Stimulated activated naive CD4-positive, alpha-beta T cell treated with Interleukin-2 at 50 U/mL for 16 hours (primary cell): ENCODE measurements around the gene ALKBH6.

Source experiments
- DNase-seq: peaks from one replicate; lab custom pipeline; 2025; lab: John Stamatoyannopoulos, UW

ALKBH6 gene

GRCh38 chr19:36030264-36031148, 16.5 kb upstream of the ALKBH6 start:
- DNase-seq = no peak

GRCh38 chr19:36028313-36029041, 14.5 kb upstream of the ALKBH6 start:
- no peak for DNase-seq

- no peak for DNase-seq
Measured at GRCh38 chr19:36027696-36028095, 13.7 kb upstream of the ALKBH6 start.

GRCh38 chr19:36026091-36026876, 12.3 kb upstream of the ALKBH6 start:
- DNase-seq = no peak

- no peak for DNase-seq
Measured at GRCh38 chr19:36025541-36025940, 11.5 kb upstream of the ALKBH6 start.

GRCh38 chr19:36023432-36023831, 9.4 kb upstream of the ALKBH6 start:
- DNase-seq = no peak

GRCh38 chr19:36019061-36019670, 5.2 kb upstream of the ALKBH6 start:
- no peak for DNase-seq

GRCh38 chr19:36013280-36014011, 567 bp downstream of the ALKBH6 start:
- no peak for DNase-seq

GRCh38 chr19:36010402-36010801, 3.6 kb downstream of the ALKBH6 start:
- DNase-seq = no peak

GRCh38 chr19:36009633-36010379, 4.2 kb downstream of the ALKBH6 start:
- DNase-seq = no peak

- DNase-seq = peak; percentile 43
Measured at GRCh38 chr19:36009220-36009619, 4.8 kb downstream of the ALKBH6 start.

GRCh38 chr19:36008336-36008978, 5.6 kb downstream of the ALKBH6 start, which contains the start of gene SYNE4:
SYNE4 (minus strand) TSS chr19:36008813; CDS start chr19:36008681, 132 bp downstream.
- no peak for DNase-seq

- DNase-seq = no peak
Measured at GRCh38 chr19:36006955-36007354, 7.1 kb downstream of the ALKBH6 start.

GRCh38 chr19:36003284-36003683, 10.7 kb downstream of the ALKBH6 start:
- no peak for DNase-seq

GRCh38 chr19:36001605-36002004, 12.4 kb downstream of the ALKBH6 start:
- DNase-seq = no peak

- DNase-seq = no peak
Measured at GRCh38 chr19:35996777-35997176, 17.2 kb downstream of the ALKBH6 start.

GRCh38 chr19:35995048-35995993, 18.7 kb downstream of the ALKBH6 start, which contains the start of gene SDHAF1:
SDHAF1 (plus strand) TSS chr19:35995188; CDS start chr19:35995275, 87 bp downstream.
- peak; percentile 95 for DNase-seq

- no peak for DNase-seq
Measured at GRCh38 chr19:35993923-35994598, 20.0 kb downstream of the ALKBH6 start.
